GM12878 (cell line): Measurements from ENCODE around the gene ELANE. TPM values are rescaled to one million over a fixed set of nuclear protein-coding genes. Genes with fewer than 3 reads are reported as not detected.
A peak's percentile ranks its signal among the peaks of the same experiment; 100 is the strongest.

Experiments used
- ATAC-seq: fragments of 200-7000 bp; cut with Tn5 transposase; 3 replicates; pipeline ENCODE4 v1.9.1; 2020; ENCODE audit warnings: mild to moderate bottlenecking, moderate library complexity
- BruUV-seq: library from RNA; stranded (reverse); fragments of 400-500 nt; replicated peaks from 2 replicates; lab custom pipeline; 2021; lab: Mats Ljungman, UMichigan
- CTCF ChIA-PET: fragments of 300-600 bp; sonication (Branson Sonifier 250); formaldehyde crosslinking; extraction: SDS; loops from one replicate; lab custom pipeline; 2021; ENCODE audit warnings: inconsistent platforms; lab: Yijun Ruan, JAX
- POLR2A ChIA-PET: fragments of 350-600 bp; formaldehyde crosslinking; extraction: SDS; loops from one replicate; lab custom pipeline; 2021; ENCODE audit warnings: inconsistent platforms; lab: Charles Lee
- RAD21 ChIA-PET: fragments of 300-600 bp; sonication (Branson Sonifier 250); formaldehyde crosslinking; loops from one replicate; lab custom pipeline; 2023; ENCODE audit warnings: antibody characterized with exemption; ENCODE audit not compliant: unreplicated experiment; lab: Charles Lee
- SMC1A ChIA-PET: fragments of 300-600 bp; sonication (Branson Sonifier 250); formaldehyde crosslinking; loops from one replicate; lab custom pipeline; 2023; ENCODE audit not compliant: unreplicated experiment, uncharacterized antibody; lab: Charles Lee
- DNase-seq: peaks from one replicate; pipeline ENCODE4 v3.0.0-alpha.2; 2011; ENCODE audit warnings: low read depth, low spot score
- FAIRE-seq: peaks from 3 replicates; lab custom pipeline; 2011; peaks lifted over from hg19 to GRCh38; lab: Jason Lieb, UNC
- H2AFZ ChIP-seq: 2 replicates; pipeline ENCODE4 v1.6.0; 2011; ENCODE audit warnings: low read depth, low read length, control low read depth; ENCODE audit not compliant: control insufficient read depth
- H3K27ac ChIP-seq: 2 replicates; pipeline ENCODE4 v1.5.1; 2011; ENCODE audit warnings: control low read depth; ENCODE audit not compliant: control insufficient read depth, insufficient read depth
- H3K27me3 ChIP-seq, 2 experiments: replicated peaks in 1 of 2; 2 replicates each; pipeline versions ENCODE4 v1.6.0 to v1.6.1; 2011; ENCODE audit warnings: low read length in 1 of 2; ENCODE audit not compliant: control insufficient read depth in 2 of 2, insufficient read depth in 2 of 2
- H3K36me3 ChIP-seq, 2 experiments: 2 replicates each; pipeline ENCODE4 v1.5.1; 2011; ENCODE audit warnings: low read length in 1 of 2; ENCODE audit not compliant: control insufficient read depth in 2 of 2, insufficient read depth in 2 of 2
- H3K4me1 ChIP-seq: 2 replicates; pipeline ENCODE4 v1.6.1; 2011; ENCODE audit warnings: mild to moderate bottlenecking, low read length, moderate library complexity, mixed read lengths; ENCODE audit not compliant: control insufficient read depth, insufficient read depth
- H3K4me2 ChIP-seq: 2 replicates; pipeline ENCODE4 v1.6.0; 2011; ENCODE audit warnings: control low read depth; ENCODE audit not compliant: control insufficient read depth, insufficient read depth
- H3K4me3 ChIP-seq: fragments of 200-600 bp; sonication (generic); 2 replicates; pipeline ENCODE4 v1.5.1; 2016
- H3K79me2 ChIP-seq: 2 replicates; pipeline ENCODE4 v1.6.0; 2011; ENCODE audit warnings: low read length; ENCODE audit not compliant: control insufficient read depth, insufficient read depth
- H3K9ac ChIP-seq: 2 replicates; pipeline ENCODE4 v1.8.0; 2011; ENCODE audit warnings: low read length, control low read depth, mixed read lengths; ENCODE audit not compliant: control insufficient read depth, insufficient read depth
- H3K9me3 ChIP-seq: replicated peaks from 3 replicates; pipeline ENCODE4 v1.5.1; 2011; ENCODE audit warnings: mild to moderate bottlenecking, low read length; ENCODE audit not compliant: control insufficient read depth, insufficient read depth
- H4K20me1 ChIP-seq: 2 replicates; pipeline ENCODE4 v1.6.0; 2011; ENCODE audit not compliant: control insufficient read depth, insufficient read depth
- EZH2 ChIP-seq: IDR thresholded peaks from 2 replicates; pipeline ENCODE4 v1.6.1; 2012; ENCODE audit warnings: low read depth, mild to moderate bottlenecking, control low read depth, inconsistent platforms, low read length, borderline replicate concordance; ENCODE audit not compliant: control insufficient read depth
- IKZF1 ChIP-seq: fragments of 450-650 bp; conservative IDR thresholded peaks from 2 replicates; pipeline ENCODE4 v1.6.1; 2017; ENCODE audit warnings: antibody characterized with exemption, mild to moderate bottlenecking
- MYB ChIP-seq: fragments of 150-350 bp; IDR thresholded peaks from 2 replicates; pipeline ENCODE4 v1.6.1; 2014; ENCODE audit warnings: mild to moderate bottlenecking, low read depth, low read length, borderline replicate concordance
- NBN ChIP-seq: fragments of 450-650 bp; IDR thresholded peaks from 2 replicates; pipeline ENCODE4 v1.6.1; 2016
- NKRF ChIP-seq: fragments of 450-650 bp; conservative IDR thresholded peaks from 2 replicates; pipeline ENCODE4 v1.6.1; 2017; ENCODE audit warnings: mild to moderate bottlenecking, moderate library complexity
- RBBP5 ChIP-seq: fragments of 200-600 bp; sonication (generic); conservative IDR thresholded peaks from 2 replicates; pipeline ENCODE4 v1.6.1; 2016
- TAF1 ChIP-seq: IDR thresholded peaks from 2 replicates; pipeline ENCODE4 v1.6.1; 2011; ENCODE audit warnings: mild to moderate bottlenecking, low read depth, low read length, borderline replicate concordance
- WGBS: methylation state at CpG from one replicate; pipeline ENCODE4 v1.1.6; 2016; ENCODE audit warnings: low lambda C conversion rate; ENCODE audit not compliant: insufficient replicate concordance, insufficient coverage; ENCODE audit errors: missing lambda C conversion rate; 5-methylcytosine and 5-hydroxymethylcytosine counted together
- in situ Hi-C: fragments of 300-500 bp; cut with MboI; formaldehyde crosslinking; loops from 9 replicates; pipeline ENCODE4 v1.14.3; 2018; ENCODE audit warnings: mixed read lengths
- intact Hi-C: fragments of 100-400 bp; cut with micrococcal nuclease; formaldehyde crosslinking; loops from one replicate; pipeline ENCODE4 v1.14.2; 2022; ENCODE audit not compliant: unreplicated experiment
- polyA plus RNA-seq, 11 experiments: library from polyadenylated mRNA; depleted of rRNA in 4 of 11; unstranded in 6 of 11; stranded (reverse) in 5 of 11; fragments of >200 nt; fragmentation: Nextera tagmentation in 4 of 11; fragmentation: Illumina TruSeq in 1 of 11; extraction: Ambion mirVana in 4 of 11; extraction: Trizol in 1 of 11; gene quantifications; 1 replicate in 1 of 11; 2 replicates in 10 of 11; pipeline versions ENCODE4 v1.2.1 to v1.2.3, GENCODE V29; 2011 to 2016; ENCODE audit warnings: inconsistent platforms in 2 of 11, missing spikeins in 2 of 11, low read depth in 1 of 11
- total RNA-seq, 4 experiments: library from RNA; depleted of rRNA in 3 of 4; stranded (reverse); fragments of >200 nt in 3 of 4; fragmentation: Illumina TruSeq in 1 of 4; extraction: Trizol in 1 of 4; gene quantifications; 2 replicates each; pipeline versions ENCODE4 v1.2.1 to v1.2.3, GENCODE V29; 2013 to 2021

The ELANE gene
- total and polyA plus RNA-seq, 10 of the 15 experiments (the other 5 are each of a cell fraction or from before 2014, with no cell fraction given) = not detected

GRCh38 chr19:862581-863314, 10.6 kb downstream of the ELANE start (continued):
- TF ChIP-seq MYB = no peak
- TF ChIP-seq IKZF1 = peak; percentile 17; the same call in 1 of the 2 replicates
- TF ChIP-seq RBBP5 = no peak
- no peak for TF ChIP-seq NKRF
- TF ChIP-seq NBN = no peak

- Histone ChIP-seq H3K9me3 (no peaks in the 10 kb centered on the region), H4K20me1 (no peaks in the 10 kb centered on the region), H3K79me2 (no peaks in the 10 kb centered on the region), H3K27ac (no peak overlapping the region), H3K9ac (no peak overlapping the region), H3K4me2 (peak overlapping the region; percentile 66), H3K4me3 (no peak overlapping the region), H3K27me3 (no peaks in the 10 kb centered on the region; a peak in 1 of 4 replicates), H3K36me3 (no peaks in the 10 kb centered on the region), H2AFZ (no peak overlapping the region), H3K4me1 (peaks cover 10% of the 10 kb centered on the region)
- WGBS = 60% methylated on average over 7 of the region's 7 CpGs
- no TSS peak for BruUV-seq
- POLR2A ChIA-PET = interaction anchor here (0.5 to 1.6 kb wide), 9 partner anchors 15 to 406 kb away, joined by 3 to 6 read pairs (median 3); partner anchors contain the start of gene CIRBP
- DNase-seq = no peak
- SMC1A ChIA-PET = interaction anchor here (0.9 to 3.1 kb wide), 10 partner anchors 30 to 121 kb away, joined by 5 to 18 read pairs (median 12); partner anchors contain the start of genes KISS1R, MED16, RNU6-9 and WDR18
- intact Hi-C loops = loop anchor here (2.0 to 5.0 kb wide), 3 partner anchors 92 to 134 kb away; partner anchors contain the start of gene WDR18
- FAIRE-seq = no peak
- TF ChIP-seq EZH2 (no peak), TAF1 (no peak)
- no peak for ATAC-seq
- CTCF ChIA-PET = interaction anchor here (0.6 to 2.8 kb wide), 23 partner anchors 8 to 378 kb away, joined by 3 to 50 read pairs (median 5); partner anchors contain the start of genes ARHGAP45, ATP5F1D, KISS1R and MED16
- RAD21 ChIA-PET = interaction anchor here (0.8 to 4.5 kb wide), 14 partner anchors 14 to 200 kb away, joined by 3 to 46 read pairs (median 8); partner anchors contain the start of genes KISS1R, MED16, RNF126 and RNU6-9
- in situ Hi-C loops = no loop called here
Observed at GRCh38 chr19:863315-863620, 11.2 kb downstream of the ELANE start.
